T-cell (primary cell): ENCODE measurements around the gene DNAJB1. TPM values are rescaled to one million over a fixed set of nuclear protein-coding genes. Genes with fewer than 3 reads are reported as not detected.
"Not testable (repeated sequence)": the region's sequence is repeated elsewhere in the genome, so short reads cannot be mapped to it uniquely, and the experiment has no call there.

Experiments
- ATAC-seq, 4 experiments: fragments of 200-7000 bp in 3 of 4; fragments of 150-1000 bp in 1 of 4; cut with Tn5 transposase; replicated peaks in 1 of 4; 1 replicate in 3 of 4; 2 replicates in 1 of 4; pipeline ENCODE4 v1.10.0; 2021; ENCODE audit warnings: moderate library complexity in 3 of 4, mild to moderate bottlenecking in 2 of 4, moderate number of reproducible peaks in 1 of 4
- CTCF ChIA-PET, 2 donors: fragments of 300-600 bp; sonication (Branson Sonifier 250); formaldehyde crosslinking; loops; one replicate each; lab custom pipeline; 2022; ENCODE audit warnings: antibody characterized with exemption in 2 of 2; lab: Charles Lee
- POLR2A ChIA-PET, 2 donors: fragments of 300-600 bp; sonication (Branson Sonifier 250); formaldehyde crosslinking; loops; one replicate each; lab custom pipeline; 2022; ENCODE audit warnings: antibody characterized with exemption in 2 of 2; lab: Charles Lee
- DNase-seq, 35 experiments: peaks; one replicate each; pipeline versions ENCODE4 v3.0.0 to v3.0.0-alpha.2; 2013 to 2023
- H3K27ac ChIP-seq: one replicate; pipeline ENCODE4 v1.5.1; 2013; ENCODE audit warnings: low read length
- H3K27me3 ChIP-seq, 2 experiments: replicated peaks in 1 of 2; 1 replicate in 1 of 2; 2 replicates in 1 of 2; pipeline versions ENCODE4 v1.6.1 to v1.7.0; 2013; ENCODE audit warnings: low read length in 1 of 2, mixed read lengths in 1 of 2; ENCODE audit not compliant: control insufficient read depth in 2 of 2, insufficient read depth in 2 of 2; ENCODE audit errors: extremely low read depth in 1 of 2
- H3K36me3 ChIP-seq, 2 donors: 1 replicate in 1 of 2; 2 replicates in 1 of 2; pipeline versions ENCODE4 v1.6.1 to v1.7.0; 2013; ENCODE audit warnings: low read length in 1 of 2; ENCODE audit not compliant: control insufficient read depth in 2 of 2, insufficient read depth in 1 of 2; ENCODE audit errors: extremely low read depth in 1 of 2
- H3K4me1 ChIP-seq, 2 experiments: 1 replicate in 1 of 2; 2 replicates in 1 of 2; pipeline versions ENCODE4 v1.6.1 to v1.7.0; 2013; ENCODE audit warnings: low read length in 2 of 2, mixed read lengths in 1 of 2; ENCODE audit not compliant: insufficient read depth in 2 of 2, control insufficient read depth in 1 of 2; ENCODE audit errors: extremely low read depth in 1 of 2
- H3K4me3 ChIP-seq, 2 donors: 1 replicate in 1 of 2; 2 replicates in 1 of 2; pipeline versions ENCODE4 v1.5.1 to v1.7.0; 2013; ENCODE audit warnings: mild to moderate bottlenecking in 2 of 2, low read length in 1 of 2, moderate library complexity in 1 of 2; ENCODE audit not compliant: control insufficient read depth in 1 of 2; ENCODE audit errors: extremely low read depth in 1 of 2
- H3K9me3 ChIP-seq: 2 replicates; pipeline ENCODE4 v1.7.0; 2013
- H3K27ac Mint-ChIP-seq, 2 donors: one replicate each; pipeline ENCODE4 v1.8.0; 2020 to 2021; ENCODE audit warnings: mild to moderate bottlenecking in 2 of 2, mixed read lengths in 2 of 2
- H3K27me3 Mint-ChIP-seq, 2 donors: one replicate each; pipeline ENCODE4 v1.8.0; 2021 to 2022; ENCODE audit warnings: mixed read lengths in 2 of 2
- H3K36me3 Mint-ChIP-seq: one replicate; pipeline ENCODE4 v1.8.0; 2021; ENCODE audit warnings: mixed read lengths
- H3K4me1 Mint-ChIP-seq, 3 donors: one replicate each; pipeline ENCODE4 v1.8.0; 2020 to 2022; ENCODE audit warnings: mixed read lengths in 3 of 3, mild to moderate bottlenecking in 1 of 3
- H3K4me3 Mint-ChIP-seq, 3 donors: one replicate each; pipeline ENCODE4 v1.8.0; 2020 to 2022; ENCODE audit warnings: mild to moderate bottlenecking in 3 of 3, mixed read lengths in 3 of 3, moderate library complexity in 3 of 3
- H3K9me3 Mint-ChIP-seq, 3 donors: one replicate each; pipeline ENCODE4 v1.8.0; 2020 to 2022; ENCODE audit warnings: mixed read lengths in 3 of 3
- WGBS: methylation state at CpG from one replicate; pipeline ENCODE4 v1.1.5; 2013; ENCODE audit warnings: missing lambda C conversion rate; ENCODE audit not compliant: insufficient coverage; 5-methylcytosine and 5-hydroxymethylcytosine counted together
- total RNA-seq, 35 experiments: library from RNA in 6 of 35; stranded (reverse) in 6 of 35; fragments of 120-200 nt in 1 of 35; gene quantifications; one replicate each; pipeline versions ENCODE4 v1.2.1 to v1.2.4 and lab custom pipeline; 2013 to 2026

DNAJB1 gene
- total RNA-seq, 5 donors from 2014 or later (not counting 1 experiment from before 2014, with no cell fraction given), result 158 to 575 (median 165) TPM

DNA sequence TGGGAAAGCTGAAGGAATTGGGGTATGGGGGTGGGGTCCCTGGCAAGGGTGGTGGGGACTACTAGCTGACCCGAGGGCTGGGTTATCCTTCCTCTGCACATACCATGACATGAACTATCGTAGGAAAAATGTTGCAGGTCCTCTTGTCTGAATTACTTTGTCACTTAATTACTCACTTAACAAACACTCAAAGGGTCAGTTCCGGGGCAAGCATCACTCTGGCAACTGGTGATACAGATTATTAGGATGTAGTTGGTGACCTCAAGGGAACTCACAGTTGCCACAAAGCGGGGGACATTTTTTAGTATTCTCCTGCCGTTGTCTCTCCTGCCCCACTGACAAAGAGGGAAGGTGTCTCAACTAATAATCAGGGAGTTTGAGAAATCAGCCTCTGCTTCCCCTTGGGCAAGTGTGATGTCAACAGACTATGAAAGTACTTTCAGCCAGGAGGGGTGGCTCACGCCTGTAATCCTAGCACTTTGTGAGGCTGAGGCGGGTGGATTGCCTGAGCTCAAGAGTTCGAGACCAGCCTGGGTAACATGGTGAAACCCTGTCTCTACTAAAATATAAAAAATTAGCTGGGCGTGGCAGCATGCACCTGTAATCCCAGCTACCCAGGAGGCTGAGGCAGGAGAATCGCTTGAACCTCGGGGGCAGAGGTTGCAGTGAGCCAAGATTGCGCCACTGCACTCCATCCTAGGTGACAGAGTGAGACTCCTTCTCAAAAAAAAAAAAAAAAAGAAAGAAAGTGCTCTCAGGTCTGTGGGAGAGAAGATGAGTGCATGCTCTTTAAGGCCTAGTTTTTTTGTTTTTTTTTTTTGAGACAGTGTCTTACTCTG is 10.3 kb downstream of the DNAJB1 start:
- CTCF ChIA-PET, result interaction anchor here (0.6 to 1.4 kb wide), 4 partner anchors 12 to 626 kb away, joined by 4 to 22 read pairs (median 5); no protein-coding TSS in a partner anchor
- H3K27ac Mint-ChIP-seq, result peak overlapping the region; percentile 97 to 99
- ATAC-seq, result no peak

GRCh38 chr19:14505488-14506239 is 12.5 kb downstream of the DNAJB1 start:
- ATAC-seq, result peak; percentile 24 to 41 (median 30)

More for the DNA sequence above, 10.3 kb downstream of the DNAJB1 start:
- H3K4me1 ChIP-seq, result peaks cover 21 to 56% of the 10 kb centered on the region in 2 experiments
- H3K36me3 Mint-ChIP-seq, result no peaks in the 10 kb centered on the region
- peaks cover 68 to 73% (median 71%) of the 10 kb centered on the region in 3 donors for H3K4me1 Mint-ChIP-seq
- 82% methylated on average over 3 of the region's 12 CpGs for WGBS
- H3K27ac ChIP-seq, result peak overlapping the region; percentile 62
- POLR2A ChIA-PET, result interaction anchor here in 1 of 2 donors (0.7 to 1.9 kb wide), 3 partner anchors 9 to 268 kb away, joined by 6 to 35 read pairs (median 8); partner anchors contain the start of gene DNAJB1
- no peak overlapping the region for H3K4me3 ChIP-seq
- no peaks in the 10 kb centered on the region for H3K36me3 ChIP-seq
- no peaks in the 10 kb centered on the region for H3K27me3 ChIP-seq
- no peaks in the 10 kb centered on the region for H3K9me3 Mint-ChIP-seq
- no peaks in the 10 kb centered on the region for H3K27me3 Mint-ChIP-seq
- no peaks in the 10 kb centered on the region for H3K9me3 ChIP-seq
- DNase-seq, result no peak
- peak overlapping the region in 2 of 3 donors; percentile 58 to 64 for H3K4me3 Mint-ChIP-seq

DNA sequence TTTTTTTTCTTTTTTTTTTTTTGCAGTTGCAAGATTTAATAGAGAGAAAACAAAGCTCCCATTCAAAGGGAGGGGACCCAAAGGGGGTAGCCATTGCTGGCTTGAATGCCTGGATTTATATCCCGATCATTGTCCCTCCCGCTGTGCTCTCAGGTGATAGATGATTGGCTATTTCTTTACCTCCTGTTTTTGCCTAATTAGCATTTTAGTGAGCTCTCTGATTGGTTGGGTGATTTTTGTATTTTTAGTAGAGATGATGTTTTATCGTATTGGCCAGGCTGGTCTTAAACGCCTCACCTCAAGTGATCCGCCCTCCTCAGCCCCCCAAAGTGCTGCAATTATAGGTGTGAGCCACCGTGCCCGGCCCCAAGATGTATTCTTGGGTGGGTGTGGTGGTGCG is 13.6 kb downstream of the DNAJB1 start:
- H3K36me3 ChIP-seq, H3K9me3 ChIP-seq, ATAC-seq, H3K4me3 Mint-ChIP-seq, H3K27me3 Mint-ChIP-seq, H3K4me3 ChIP-seq, H3K36me3 Mint-ChIP-seq, H3K9me3 Mint-ChIP-seq, DNase-seq, H3K27ac ChIP-seq, H3K27me3 ChIP-seq: not testable (repeated sequence)
- peaks cover 56 to 62% (median 61%) of the 10 kb centered on the region in 3 donors for H3K4me1 Mint-ChIP-seq
- POLR2A ChIA-PET, result interaction anchor here (0.6 to 1.4 kb wide), 11 partner anchors 9 to 133 kb away, joined by 3 to 10 read pairs (median 4); partner anchors contain the start of gene DNAJB1 (in 1 of the 2)
- WGBS, result no CpG with 5 or more reads among the region's 8 CpGs
- H3K4me1 ChIP-seq, result peaks cover 21 to 57% of the 10 kb centered on the region in 2 experiments
- H3K27ac Mint-ChIP-seq, result peak overlapping the region; percentile 97 to 99
- CTCF ChIA-PET, result interaction anchor here (0.6 to 1.4 kb wide), 7 partner anchors 17 to 365 kb away, joined by 3 to 6 read pairs (median 3); no protein-coding TSS in a partner anchor

More at GRCh38 chr19:14505488-14506239, 12.5 kb downstream of the DNAJB1 start:
- 22% methylated on average over 10 of the region's 19 CpGs for WGBS
- H3K4me1 Mint-ChIP-seq, result peaks cover 62 to 68% (median 63%) of the 10 kb centered on the region in 3 donors
- H3K4me3 ChIP-seq, result no peak overlapping the region
- ChIA-PET CTCF (interaction anchor here (0.6 to 1.8 kb wide), 11 partner anchors 9 to 337 kb away, joined by 3 to 12 read pairs (median 4); partner anchors contain the start of genes DNAJB1 (in 1 of the 2) and GIPC1 (in 1 of the 2)), POLR2A (interaction anchor here (0.5 to 1.6 kb wide), 7 partner anchors 10 to 68 kb away, joined by 3 to 12 read pairs (median 6); partner anchors contain the start of genes DNAJB1 (in 1 of the 2) and GIPC1 (in 1 of the 2))
- no peaks in the 10 kb centered on the region for H3K9me3 Mint-ChIP-seq
- H3K4me1 ChIP-seq, result peaks cover 21 to 57% of the 10 kb centered on the region in 2 experiments
- no peaks in the 10 kb centered on the region for H3K27me3 Mint-ChIP-seq
- no peaks in the 10 kb centered on the region for H3K36me3 ChIP-seq
- DNase-seq, result peak; percentile 45 to 83 (median 67)
- H3K36me3 Mint-ChIP-seq, result no peaks in the 10 kb centered on the region
- peak overlapping the region; percentile 97 to 99 for H3K27ac Mint-ChIP-seq
- peak overlapping the region; percentile 62 for H3K27ac ChIP-seq
- no peaks in the 10 kb centered on the region for H3K9me3 ChIP-seq
- H3K27me3 ChIP-seq, result peaks cover 0 to 2% of the 10 kb centered on the region in 2 experiments
- peak overlapping the region; percentile 4 to 64 (median 54) for H3K4me3 Mint-ChIP-seq

DNA sequence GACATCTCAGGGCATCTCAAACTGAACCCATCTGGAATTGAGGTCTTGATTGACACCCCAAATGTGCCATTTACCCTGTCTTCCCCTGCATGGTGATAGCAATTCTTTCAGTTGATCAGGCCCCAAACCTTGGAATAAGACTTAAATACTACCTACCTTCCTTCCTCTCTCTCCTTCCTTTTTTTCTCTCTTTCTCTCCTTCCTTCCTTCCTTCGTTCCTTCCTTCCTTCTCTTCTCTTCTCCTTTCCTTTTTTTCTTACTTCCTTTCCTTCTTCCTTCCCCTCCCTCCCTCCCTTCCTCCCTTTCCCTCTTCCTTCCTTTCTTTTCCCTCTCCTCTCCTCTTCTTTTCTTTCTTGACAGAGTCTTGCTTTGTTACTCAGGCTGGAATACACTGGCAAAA is 14.9 kb downstream of the DNAJB1 start:
- ATAC-seq (no peak), DNase-seq (no peak)
- CTCF ChIA-PET, result interaction anchor here in 1 of 2 donors (0.7 to 1.4 kb wide), 6 partner anchors 14 to 1893 kb away, joined by 3 to 8 read pairs (median 4); partner anchors contain the start of gene ZNF490
- Histone ChIP-seq H3K4me3 (no peak overlapping the region), H3K4me1 (peaks cover 21 to 47% of the 10 kb centered on the region in 2 experiments), H3K36me3 (no peaks in the 10 kb centered on the region), H3K27ac (no peak overlapping the region), H3K9me3 (no peaks in the 10 kb centered on the region), H3K27me3 (peaks cover 0 to 2% of the 10 kb centered on the region in 2 experiments)
- H3K4me3 Mint-ChIP-seq, result no peak overlapping the region
- H3K36me3 Mint-ChIP-seq, result no peaks in the 10 kb centered on the region
- peak overlapping the region; percentile 44 to 78 for H3K27ac Mint-ChIP-seq
- peaks cover 48 to 54% (median 51%) of the 10 kb centered on the region in 3 donors for H3K4me1 Mint-ChIP-seq
- POLR2A ChIA-PET, result interaction anchor here (0.6 to 1.2 kb wide), 5 partner anchors 15 to 631 kb away, joined by 3 to 10 read pairs (median 3); partner anchors contain the start of gene DNAJB1 (in 1 of the 2)
- H3K27me3 Mint-ChIP-seq, result no peaks in the 10 kb centered on the region
- no peaks in the 10 kb centered on the region for H3K9me3 Mint-ChIP-seq
- 50% methylated on average over 1 of the region's 1 CpG for WGBS

GRCh38 chr19:14502334-14503092 is 15.7 kb downstream of the DNAJB1 start:
- DNase-seq (no peak), ATAC-seq (no peak)
- Histone ChIP-seq H3K4me1 (peaks cover 19 to 40% of the 10 kb centered on the region in 2 experiments), H3K36me3 (no peaks in the 10 kb centered on the region), H3K27me3 (peaks cover 0 to 5% of the 10 kb centered on the region in 2 experiments), H3K9me3 (no peaks in the 10 kb centered on the region), H3K4me3 (no peak overlapping the region), H3K27ac (no peak overlapping the region)
- Mint-ChIP-seq H3K36me3 (no peaks in the 10 kb centered on the region), H3K9me3 (no peaks in the 10 kb centered on the region), H3K27me3 (no peaks in the 10 kb centered on the region), H3K4me1 (peaks cover 41 to 47% (median 45%) of the 10 kb centered on the region in 3 donors), H3K4me3 (no peak overlapping the region), H3K27ac (no peak overlapping the region)
- 90% methylated on average over 6 of the region's 11 CpGs for WGBS
- ChIA-PET CTCF (interaction anchor here (0.6 to 1.6 kb wide), 4 partner anchors 8 to 24 kb away, joined by 3 to 6 read pairs (median 4); no protein-coding TSS in a partner anchor), POLR2A (interaction anchor here in 1 of 2 donors (0.6 kb wide), 1 partner anchor 746 kb away, joined by 3 read pairs; no protein-coding TSS in a partner anchor)
